ENCODE data around the gene AKAP1.
A peak's percentile ranks its signal among the peaks of the same experiment; 100 is the strongest.
"Not testable (repeated sequence)": the region's sequence is repeated elsewhere in the genome, so short reads cannot be mapped to it uniquely, and the experiment has no call there.

AKAP1 gene

DNA sequence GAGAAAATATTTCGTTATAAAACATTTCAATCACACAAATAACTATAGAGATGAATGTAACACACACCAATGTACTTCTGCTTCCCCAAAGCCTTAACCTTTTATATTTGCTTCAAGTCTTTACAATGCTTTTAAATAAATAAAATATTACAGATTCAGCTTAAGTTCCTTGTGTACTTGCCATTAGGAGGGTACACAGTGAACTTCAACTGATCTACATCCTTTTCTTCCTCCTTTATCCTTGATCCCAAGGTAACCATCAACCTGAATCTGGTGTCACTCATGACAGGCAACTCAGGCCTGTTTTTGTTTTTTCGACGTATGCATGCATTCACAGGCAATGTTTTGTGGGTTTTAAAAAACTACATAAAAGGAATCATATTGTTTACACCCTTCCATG, 9.3 kb upstream of the AKAP1 start:
- no peak for DNase-seq

GRCh38 chr17:57077000-57077399, 8.0 kb upstream of the AKAP1 start:
- DNase-seq = no peak

DNA sequence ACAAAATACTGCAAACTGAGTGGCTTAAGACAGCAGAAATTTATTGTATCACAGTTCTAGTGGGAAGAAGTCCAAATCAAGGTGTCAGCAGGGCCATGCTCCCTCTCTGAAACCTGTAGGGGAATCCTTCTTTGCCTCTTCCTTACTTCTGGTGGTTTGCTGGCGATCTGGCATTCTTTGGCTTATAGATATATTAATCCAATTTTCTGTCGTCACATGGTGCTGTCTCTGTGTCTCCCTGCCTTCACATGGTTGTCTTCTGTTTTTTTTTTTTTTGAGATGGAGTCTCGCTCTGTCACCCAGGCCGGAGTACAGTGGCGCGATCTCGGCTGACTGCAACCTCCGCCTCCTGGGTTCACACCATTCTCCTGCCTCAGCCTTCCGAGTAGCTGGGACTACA, 6.8 kb upstream of the AKAP1 start:
- DNase-seq = no peak

GRCh38 chr17:57080718-57081117, 4.3 kb upstream of the AKAP1 start:
- no peak for DNase-seq

DNA sequence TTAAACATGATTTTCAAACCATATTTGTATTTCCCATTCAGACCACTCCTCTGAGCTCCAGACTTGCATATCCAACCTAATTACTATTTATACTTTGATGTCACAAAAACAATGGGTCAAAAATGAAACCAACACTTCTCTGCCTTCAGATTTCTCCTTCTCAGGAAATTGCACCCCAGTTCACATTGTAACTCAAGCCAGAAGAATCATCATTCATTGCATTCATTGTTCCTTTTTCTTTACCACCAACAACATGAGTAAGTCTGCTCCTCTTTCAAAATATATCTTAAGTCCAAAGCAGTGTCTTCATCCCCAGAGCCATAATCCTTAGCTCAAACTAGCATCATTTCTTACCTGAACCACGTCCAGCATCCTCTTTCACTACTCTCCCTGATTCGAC, 2.6 kb upstream of the AKAP1 start:
- no peak for DNase-seq

- DNase-seq = no peak
Observed at GRCh38 chr17:57084361-57084801, 665 bp upstream of the AKAP1 start.

DNA sequence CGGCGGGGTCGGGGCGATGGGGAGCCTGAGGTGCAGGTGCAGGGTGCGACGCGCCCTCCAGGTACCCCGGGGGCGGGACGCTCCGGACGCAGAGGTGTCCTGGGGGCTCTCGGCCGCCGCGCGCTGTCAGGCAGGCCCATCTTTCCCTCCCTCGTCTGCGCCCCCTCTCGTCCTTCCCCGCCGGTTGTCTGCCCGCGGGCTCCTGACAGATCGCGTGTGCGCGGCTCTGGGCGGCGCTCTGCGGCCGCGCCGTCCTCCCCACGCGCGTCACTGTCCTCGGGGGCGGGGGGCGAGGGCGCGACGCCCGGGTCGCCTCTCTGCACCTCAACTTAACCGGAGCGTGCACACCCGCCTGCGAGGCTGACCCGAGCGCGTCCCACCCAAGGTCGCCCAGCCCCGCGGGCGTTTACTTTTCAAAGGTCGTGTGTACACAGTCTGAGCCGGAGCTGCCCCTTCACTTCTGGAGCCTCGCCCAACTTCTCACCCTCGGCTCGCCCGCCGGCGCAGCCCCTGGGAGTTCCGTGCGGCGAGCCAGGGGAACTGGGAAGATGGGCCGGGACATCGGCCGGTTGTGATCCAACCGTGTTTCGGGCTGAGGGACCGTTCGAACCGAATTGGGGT, 512 bp downstream of the AKAP1 start:
- DNase-seq = peak; percentile 56

DNA sequence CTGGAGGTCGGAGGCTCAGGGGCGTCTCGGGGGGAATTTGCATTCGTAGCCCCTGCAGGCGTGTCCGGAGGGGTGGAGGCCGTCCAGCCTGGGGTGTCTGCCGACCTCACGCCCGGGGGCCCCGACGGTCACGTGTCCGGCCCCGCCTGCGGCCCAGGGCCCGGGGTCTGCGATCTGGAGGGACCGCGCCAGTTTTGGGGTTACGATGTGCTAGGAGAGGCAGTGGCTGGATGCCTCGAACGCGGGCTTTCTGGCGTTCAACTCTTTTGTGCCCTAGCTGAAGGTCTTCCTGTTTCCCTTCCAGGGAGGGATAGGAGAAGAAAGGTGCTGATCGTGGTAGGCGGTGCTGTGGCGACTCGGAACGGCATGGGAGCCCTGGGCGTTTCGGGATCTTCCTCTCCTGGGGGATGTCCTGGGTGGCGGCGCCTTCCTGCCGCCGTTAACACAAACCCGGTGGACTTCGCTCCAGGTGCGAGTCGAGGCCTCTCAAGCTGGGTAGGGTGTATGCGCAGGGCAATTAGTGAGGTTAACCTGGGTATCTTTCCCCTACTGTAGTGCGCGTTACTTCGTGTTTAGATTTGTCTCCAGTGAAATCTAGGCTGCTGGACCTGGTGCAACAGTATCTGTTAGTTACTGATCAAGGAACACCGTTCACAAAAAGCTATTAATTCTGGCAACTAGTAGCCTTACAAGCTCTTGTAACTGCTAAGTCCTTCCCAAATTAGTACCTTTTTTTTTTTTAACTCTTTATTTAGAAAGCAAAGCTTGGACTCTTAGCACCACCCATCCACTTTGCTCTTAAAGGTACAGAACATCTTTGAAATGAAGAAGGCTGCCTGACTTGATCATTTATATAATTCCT, 1.3 kb downstream of the AKAP1 start:
- DNase-seq = peak; percentile 9

GRCh38 chr17:57088298-57088697, 3.3 kb downstream of the AKAP1 start:
- DNase-seq = no peak

DNA sequence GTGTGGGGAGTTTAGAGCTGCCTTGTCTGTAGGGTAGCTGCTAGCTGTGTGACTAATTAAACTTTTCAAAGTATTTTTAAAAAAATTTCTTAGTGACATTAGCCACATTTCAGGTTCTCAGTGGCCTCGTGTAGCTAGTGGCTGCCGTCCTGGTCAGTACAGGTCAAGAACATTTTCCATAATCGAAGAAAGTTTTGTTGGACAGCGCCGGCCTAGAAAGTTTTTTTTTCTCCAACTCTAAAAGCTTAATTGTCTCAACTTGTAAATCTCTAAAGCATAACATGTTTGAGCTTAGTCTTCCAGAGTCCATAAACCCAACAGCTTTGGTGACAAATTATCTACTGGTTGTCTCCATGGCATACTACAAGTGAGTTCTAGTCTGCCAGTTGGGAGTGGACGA, 4.3 kb downstream of the AKAP1 start:
- no peak for DNase-seq

DNA sequence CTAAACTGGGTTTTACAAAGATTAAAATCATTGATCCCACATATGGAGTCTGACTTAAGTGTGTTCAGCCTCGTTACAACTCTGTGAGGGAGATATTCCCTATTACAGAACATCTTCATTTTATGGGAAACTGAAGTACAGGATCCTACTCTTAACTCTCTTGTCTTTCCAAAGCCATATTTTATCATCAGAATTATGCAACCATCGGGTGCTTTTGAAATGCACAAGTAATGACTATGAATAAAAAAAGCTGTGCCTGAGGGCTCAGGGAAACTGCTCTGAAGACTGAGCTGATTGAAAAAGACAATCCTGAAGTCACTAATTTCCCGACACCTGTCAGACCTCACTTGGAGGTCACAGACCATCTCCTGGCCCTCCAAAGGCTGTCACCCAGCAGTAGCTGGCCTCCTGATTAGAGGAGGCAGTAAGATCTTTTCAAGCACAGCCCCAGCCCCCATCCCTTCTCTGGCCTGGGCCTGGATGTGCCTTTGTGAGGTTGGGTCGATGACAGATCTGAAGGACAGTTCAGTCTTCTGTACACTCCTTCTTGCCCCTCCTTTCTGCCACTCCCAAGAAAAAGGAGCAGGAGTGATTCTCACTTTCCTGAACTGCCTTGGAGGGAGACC, 5.6 kb downstream of the AKAP1 start:
- no peak for DNase-seq

DNA sequence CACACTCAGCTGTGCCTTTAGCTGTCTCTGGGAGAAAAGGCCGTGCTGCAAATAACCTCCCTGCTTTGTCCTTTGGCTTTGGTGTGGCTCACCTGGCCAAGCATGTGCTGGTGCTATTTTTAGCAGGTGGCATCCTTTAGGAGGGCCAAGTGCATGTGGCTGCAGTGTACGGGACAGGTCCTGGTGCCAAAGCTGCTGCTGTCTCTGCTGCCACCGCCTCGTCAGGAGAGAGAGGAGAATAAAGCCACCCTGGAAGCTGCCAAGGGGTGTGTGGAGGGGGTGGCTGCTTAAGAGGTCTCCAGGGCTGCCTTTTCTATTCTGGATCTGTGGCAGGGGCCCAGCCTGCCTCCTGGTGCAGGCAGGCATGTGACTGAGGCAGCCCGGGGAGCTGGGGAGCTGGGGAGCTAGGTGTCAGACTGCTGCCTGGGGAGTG, 6.2 kb downstream of the AKAP1 start:
- no peak for DNase-seq

- DNase-seq = no peak
Observed at GRCh38 chr17:57092171-57092570, 7.1 kb downstream of the AKAP1 start.

DNA sequence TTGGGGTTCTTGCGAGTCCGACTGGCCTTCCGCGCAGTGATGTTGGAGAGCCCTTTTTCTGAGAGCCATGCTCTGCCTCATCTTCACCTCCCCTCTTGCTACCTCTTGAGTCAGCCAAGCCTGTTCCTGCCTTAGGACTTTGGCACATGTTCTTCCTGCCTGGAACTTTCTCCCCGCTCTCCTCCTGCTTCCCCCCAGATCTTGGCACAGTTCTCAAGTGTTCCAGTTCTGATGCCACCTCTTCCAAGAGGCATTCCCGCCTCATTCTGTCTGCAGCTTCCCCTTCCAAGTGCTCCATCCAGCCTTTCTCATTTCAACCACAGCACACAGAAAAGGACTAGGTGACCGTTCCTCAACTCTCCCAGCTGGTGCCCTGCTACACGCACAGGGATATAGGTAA, 7.7 kb downstream of the AKAP1 start:
- DNase-seq = no peak

DNA sequence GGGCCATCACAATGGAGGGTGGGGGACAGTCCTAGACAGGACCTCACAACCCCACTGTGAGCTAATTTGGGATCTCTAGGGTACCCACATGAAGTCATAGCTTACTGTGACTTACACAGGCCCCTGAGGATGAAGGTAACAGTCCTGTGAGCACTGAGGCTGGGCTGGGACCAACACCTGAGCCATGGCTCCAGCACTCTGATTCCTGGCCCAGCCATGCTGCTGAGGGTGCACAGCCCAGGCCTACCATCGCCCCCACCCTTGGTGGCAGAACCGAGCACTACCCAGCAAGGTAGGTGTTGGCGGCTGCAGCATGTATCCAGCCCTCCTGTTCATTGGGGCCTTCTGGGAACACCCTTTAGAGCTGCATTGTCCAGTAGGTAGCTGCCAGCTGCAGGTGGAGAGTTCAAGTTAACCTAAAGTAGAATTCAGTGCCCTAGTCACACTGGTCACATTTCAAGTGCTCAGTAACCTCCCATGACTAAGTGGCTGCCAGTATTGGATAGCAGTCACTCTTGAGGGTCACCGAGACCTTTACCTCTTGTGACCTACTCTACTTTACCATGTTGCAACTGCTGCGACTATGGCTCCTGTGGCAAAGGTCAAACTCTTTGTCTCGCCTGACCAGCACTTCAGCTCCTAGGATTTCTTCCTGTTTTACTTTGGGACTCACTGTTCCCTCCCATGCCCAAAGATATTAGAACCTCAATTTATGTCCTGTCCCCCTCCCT, 11.6 kb downstream of the AKAP1 start:
- DNase-seq = no peak

DNA sequence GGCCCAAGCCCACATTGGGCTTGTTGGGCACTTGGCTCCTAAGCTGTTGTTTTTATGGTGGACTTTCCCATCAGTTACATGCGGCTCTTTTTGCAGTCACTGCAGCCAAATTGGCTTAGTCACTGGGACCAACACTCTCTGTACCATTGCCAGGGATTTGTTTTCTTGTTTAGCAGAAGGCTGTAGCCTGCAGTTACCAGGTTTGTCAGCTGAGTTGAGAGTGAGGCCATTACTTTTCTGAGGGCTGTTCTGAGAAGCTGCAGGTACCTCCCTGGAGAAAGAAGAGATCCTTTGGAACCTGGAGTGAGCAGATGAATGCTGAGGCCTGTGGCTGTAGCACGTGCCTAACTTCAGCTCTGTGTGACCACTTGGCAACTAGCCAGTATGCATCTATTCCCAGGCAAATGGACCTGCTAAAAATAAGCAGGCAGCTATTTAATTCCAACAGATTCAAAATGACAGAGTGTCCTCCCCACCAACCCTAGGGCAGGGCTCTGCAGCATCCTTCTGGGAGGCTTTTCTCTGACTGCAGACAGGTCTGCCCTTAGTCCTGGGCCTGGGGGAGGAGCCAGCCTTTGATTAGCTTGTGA, 12.9 kb downstream of the AKAP1 start:
- no peak for DNase-seq

GRCh38 chr17:57099165-57099564, 14.1 kb downstream of the AKAP1 start:
- DNase-seq = no peak

DNA sequence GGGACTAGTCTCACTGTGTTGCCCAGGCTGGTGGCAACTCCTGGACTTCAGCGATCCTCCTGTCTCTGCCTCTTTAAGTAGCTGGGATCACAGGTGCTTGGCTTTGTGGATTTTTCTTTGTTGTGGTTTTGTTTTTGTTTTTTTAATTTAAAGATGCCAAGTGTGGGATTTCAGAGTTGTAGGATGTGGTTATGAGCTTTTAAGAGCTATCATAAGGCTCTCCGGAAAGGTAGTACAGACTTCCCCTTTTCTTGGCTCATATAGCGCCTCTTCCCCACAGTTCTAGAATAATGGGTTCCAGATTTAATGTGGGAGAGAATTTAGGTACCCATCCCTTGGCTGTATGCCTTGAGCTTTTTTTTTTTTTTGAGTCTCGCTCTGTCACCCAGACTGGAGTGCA, 17.1 kb downstream of the AKAP1 start:
- no peak for DNase-seq

GRCh38 chr17:57102660-57103059, 17.6 kb downstream of the AKAP1 start:
- not testable (repeated sequence) for DNase-seq

DNA sequence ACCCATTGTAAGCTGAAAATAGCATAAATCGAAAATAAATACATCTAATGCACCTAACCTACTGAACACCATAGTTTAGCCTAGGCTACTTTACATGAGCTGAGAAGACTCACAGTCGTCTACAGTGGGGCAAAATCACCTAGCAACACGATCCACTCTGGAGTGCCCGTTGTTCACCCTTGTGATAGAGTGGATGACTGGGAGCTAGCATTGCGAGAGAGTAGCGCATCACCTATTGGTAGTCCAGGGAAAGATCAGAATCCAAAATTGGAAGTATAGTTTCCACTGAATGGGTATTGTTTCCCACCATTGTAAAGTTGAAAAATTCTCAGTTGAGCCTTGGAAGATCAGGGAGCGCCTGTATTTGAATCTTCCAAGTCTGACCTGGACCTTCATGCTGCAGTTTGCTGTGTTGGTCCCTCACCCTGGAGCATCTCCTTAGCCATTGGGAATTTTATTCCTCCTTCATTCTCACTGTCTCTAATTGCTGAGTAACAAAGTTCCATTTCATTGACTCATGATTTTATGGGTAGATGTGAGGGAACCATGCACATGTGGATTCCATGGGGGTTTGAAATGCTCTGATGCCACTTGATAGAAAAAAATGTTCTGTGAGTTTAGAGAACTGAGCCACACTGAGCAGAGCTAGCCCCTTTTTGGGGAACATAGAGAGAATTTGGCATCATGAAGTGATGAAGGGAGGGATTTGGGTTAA, 19.6 kb downstream of the AKAP1 start:
- no peak for DNase-seq

GRCh38 chr17:57105591-57105990, 20.5 kb downstream of the AKAP1 start:
- DNase-seq = no peak

All from activated effector memory CD4-positive, alpha-beta T cell treated with Interleukin-2 at 50 U/mL for 16 hours (primary cell).